ENCODE measurements around the gene GALNTL6.

Gene GALNTL6

DNA sequence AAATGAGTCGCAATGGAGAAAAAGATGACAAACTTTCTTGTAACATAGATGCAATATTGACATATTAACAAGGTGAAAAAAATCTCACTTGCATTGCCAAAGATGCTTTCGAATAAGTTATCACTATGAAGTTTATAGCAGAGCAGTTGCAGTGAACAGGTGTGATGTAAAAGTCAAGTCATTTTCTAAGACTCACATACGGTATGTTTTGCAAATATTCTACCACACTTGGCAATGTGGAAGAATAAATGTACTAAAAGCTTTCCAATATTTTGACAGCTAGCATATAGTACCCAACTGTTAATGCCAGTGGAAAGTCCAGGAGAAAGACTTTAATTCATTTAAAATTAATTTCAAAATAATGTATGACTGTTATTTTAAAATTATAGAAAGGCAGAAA, 76.5 kb downstream of the GALNTL6 start:
- no peak for DNase-seq

DNA sequence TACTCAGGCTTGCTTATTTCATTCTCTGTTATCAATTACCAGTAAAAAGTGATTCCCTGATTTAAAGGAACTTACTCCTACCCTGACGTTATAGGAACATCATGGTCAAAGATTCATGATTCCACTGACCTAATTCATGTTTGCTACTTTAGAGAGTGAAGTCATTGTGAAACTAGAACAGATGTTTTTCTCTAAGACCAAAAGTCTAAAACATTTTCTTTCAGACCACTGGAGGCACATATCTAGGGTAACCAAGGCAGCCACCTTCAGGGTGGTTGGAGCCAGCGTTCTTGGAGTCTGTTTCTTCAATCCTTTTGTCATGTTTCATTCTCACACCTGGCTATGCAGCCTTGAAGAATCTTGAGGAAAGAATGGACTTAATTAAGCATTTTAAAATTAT, 77.8 kb downstream of the GALNTL6 start:
- no peak for DNase-seq

GRCh38 chr4:171896426-171896825, 83.2 kb downstream of the GALNTL6 start:
- DNase-seq = no peak

- no peak for DNase-seq
Measured at GRCh38 chr4:171919314-171919713, 106.1 kb downstream of the GALNTL6 start.

- no peak for DNase-seq
Measured at GRCh38 chr4:171920901-171921300, 107.7 kb downstream of the GALNTL6 start.

- DNase-seq = no peak
Measured at GRCh38 chr4:171924746-171925376, 111.7 kb downstream of the GALNTL6 start.

GRCh38 chr4:171928336-171928735, 115.1 kb downstream of the GALNTL6 start:
- DNase-seq = no peak

DNA sequence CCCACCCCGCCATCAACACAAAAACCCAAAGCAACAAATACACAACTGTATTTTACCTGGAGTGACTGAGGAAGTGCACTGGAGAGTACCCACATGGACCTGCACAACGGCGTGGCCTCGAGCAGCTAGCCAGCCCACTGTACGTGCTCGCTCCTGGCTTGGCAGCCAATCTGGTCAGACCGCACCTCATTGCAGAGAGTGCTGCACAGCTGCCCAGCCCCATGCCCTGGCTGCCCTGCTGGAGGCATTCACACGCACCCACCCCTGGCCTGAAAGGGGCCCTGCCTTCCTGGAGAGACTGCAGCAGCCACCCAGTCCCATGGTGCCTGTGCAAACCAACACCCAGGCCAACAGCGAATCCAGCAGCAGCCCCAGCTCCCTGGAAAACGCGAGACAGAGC, 116.3 kb downstream of the GALNTL6 start:
- no peak for DNase-seq

GRCh38 chr4:171929907-171930306, 116.7 kb downstream of the GALNTL6 start:
- no peak for DNase-seq

DNA sequence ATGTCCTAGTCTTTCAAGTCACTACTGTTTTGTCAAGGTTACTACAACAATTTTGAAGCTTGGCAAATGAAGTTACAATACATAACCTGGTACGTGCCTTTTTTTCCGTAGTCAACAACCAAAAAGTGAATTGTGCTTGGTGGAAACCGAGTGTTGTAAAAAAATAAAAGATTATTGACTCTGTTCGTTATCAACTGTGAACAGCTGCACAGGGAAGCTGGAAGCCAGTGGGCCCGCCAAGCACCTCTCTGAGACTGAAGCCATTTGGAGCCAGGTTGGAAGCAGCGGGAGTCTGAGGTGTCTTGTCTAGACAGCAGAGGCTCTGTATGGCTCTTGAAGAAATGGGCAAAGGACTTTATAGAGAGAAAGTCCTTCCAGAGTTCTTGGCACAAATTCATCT, 119.0 kb downstream of the GALNTL6 start:
- no peak for DNase-seq

DNA sequence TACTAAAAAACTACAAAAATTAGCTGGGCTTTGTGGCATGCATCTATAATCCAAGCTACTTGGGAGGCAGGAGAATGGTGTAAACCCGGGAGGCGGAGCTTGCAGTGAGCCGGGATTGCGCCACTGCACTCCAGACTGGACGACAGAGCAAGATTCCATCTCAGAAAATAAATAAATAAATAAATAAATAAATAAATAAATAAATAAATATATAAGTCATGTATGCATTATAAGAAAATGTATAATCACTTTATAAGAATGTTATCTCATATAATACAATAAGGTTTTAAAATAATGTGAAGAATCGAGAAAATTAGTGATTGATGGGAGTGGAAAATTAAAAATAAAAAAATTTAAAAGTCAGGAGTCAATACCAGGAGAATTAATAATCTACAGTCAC, 127.5 kb downstream of the GALNTL6 start:
- DNase-seq = no peak

- DNase-seq = no peak
Measured at GRCh38 chr4:171947400-171947799, 134.2 kb downstream of the GALNTL6 start.

GRCh38 chr4:171948038-171948437, 134.8 kb downstream of the GALNTL6 start:
- no peak for DNase-seq

GRCh38 chr4:171954650-171955049, 141.4 kb downstream of the GALNTL6 start:
- no peak for DNase-seq

DNA sequence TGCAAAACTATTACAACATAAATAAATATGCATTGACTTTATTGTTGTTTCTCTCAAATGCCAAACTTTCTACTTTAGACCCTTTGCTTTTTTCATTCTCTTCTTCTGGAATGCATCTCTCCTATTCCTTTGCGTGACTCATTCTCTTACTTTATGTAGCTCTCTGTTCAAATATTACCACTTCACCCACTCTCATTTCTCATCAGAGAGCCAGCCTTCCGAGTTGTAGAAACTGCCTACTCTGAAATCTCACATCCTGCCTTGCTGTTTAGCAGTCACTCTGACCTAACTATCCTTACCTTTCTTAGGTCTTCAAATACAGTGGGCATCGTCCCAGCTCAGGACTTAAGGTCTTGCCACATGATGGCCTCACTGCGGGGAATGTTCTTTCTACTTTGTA, 143.5 kb downstream of the GALNTL6 start:
- no peak for DNase-seq

GRCh38 chr4:171962110-171962509, 148.9 kb downstream of the GALNTL6 start:
- DNase-seq = no peak

GRCh38 chr4:171966356-171966755, 153.2 kb downstream of the GALNTL6 start:
- DNase-seq = no peak

- DNase-seq = no peak
Measured at GRCh38 chr4:171978216-171978615, 165.0 kb downstream of the GALNTL6 start.

DNA sequence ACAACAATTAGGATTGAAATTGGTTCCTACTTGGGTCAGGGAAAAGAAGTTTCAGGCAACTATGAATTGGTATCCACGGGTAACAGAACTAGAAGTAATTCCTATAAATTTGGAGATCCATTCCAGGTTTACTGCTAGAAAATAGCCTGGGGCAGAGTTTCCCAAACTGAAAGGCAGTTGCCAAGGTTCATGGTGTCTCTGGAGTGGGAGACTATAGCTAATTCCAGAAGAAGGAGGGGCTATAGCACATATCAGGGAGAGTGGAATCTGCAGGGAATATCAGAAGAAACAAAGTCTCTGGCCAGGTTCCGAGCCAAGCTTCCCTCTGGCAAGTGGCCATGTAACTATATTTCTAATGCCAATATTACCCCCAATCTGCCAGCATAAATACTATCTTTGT, 166.3 kb downstream of the GALNTL6 start:
- DNase-seq = no peak

- no peak for DNase-seq
Measured at GRCh38 chr4:171981185-171981584, 168.0 kb downstream of the GALNTL6 start.

- no peak for DNase-seq
Measured at GRCh38 chr4:171983935-171984805, 171.0 kb downstream of the GALNTL6 start.

DNA sequence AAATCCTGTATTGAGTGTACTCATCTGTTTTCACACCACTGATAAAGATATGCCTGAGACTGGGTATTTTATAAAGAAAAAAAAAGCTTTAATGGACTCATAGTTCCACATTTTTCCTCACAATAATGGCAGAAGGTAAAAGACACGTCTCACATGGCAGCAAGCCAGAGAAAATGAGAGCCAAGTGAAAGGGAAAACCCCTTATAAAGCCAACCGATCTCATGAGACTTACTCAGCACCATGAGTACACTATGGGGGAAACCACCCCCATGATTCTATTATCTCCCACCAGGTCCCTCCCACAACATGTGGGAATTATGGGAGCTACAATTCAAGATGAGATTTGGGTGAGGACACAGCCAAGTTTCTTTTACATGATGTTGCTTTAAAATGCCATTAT, 171.9 kb downstream of the GALNTL6 start:
- DNase-seq = no peak

- no peak for DNase-seq
Measured at GRCh38 chr4:171993247-171993646, 180.0 kb downstream of the GALNTL6 start.

GRCh38 chr4:172007889-172008288, 194.7 kb downstream of the GALNTL6 start:
- no peak for DNase-seq
